Anterior cingulate cortex (tissue), 58 donors: ENCODE measurements around the gene PTPRJ.

Source experiments
- DNase-seq, 58 donors: peaks; one replicate each; lab custom pipeline; 2025; lab: John Stamatoyannopoulos, UW

The PTPRJ gene

GRCh38 chr11:48104568-48104924 is 124.2 kb downstream of the PTPRJ start:
- peak in 3 of 58 donors; percentile 35 to 43 (median 40) for DNase-seq

- DNase-seq: no peak
Measured at GRCh38 chr11:48105096-48105990, 125.0 kb downstream of the PTPRJ start.

GRCh38 chr11:48106166-48106565 is 125.8 kb downstream of the PTPRJ start:
- no peak for DNase-seq

- DNase-seq: peak in 1 of 58 donors; percentile 24
Measured at GRCh38 chr11:48107188-48107704, 126.9 kb downstream of the PTPRJ start.

GRCh38 chr11:48108231-48109045 is 128.1 kb downstream of the PTPRJ start:
- DNase-seq: no peak

GRCh38 chr11:48109046-48109666 is 128.8 kb downstream of the PTPRJ start:
- DNase-seq: peak in 1 of 58 donors; percentile 74

GRCh38 chr11:48110509-48110766 is 130.1 kb downstream of the PTPRJ start:
- no peak for DNase-seq

GRCh38 chr11:48111891-48112290 is 131.5 kb downstream of the PTPRJ start:
- no peak for DNase-seq

GRCh38 chr11:48114740-48115139 is 134.4 kb downstream of the PTPRJ start:
- DNase-seq: no peak

- no peak for DNase-seq
Measured at GRCh38 chr11:48116437-48117228, 136.3 kb downstream of the PTPRJ start.

GRCh38 chr11:48122246-48122645 is 141.9 kb downstream of the PTPRJ start:
- no peak for DNase-seq

GRCh38 chr11:48122656-48123055 is 142.3 kb downstream of the PTPRJ start:
- DNase-seq: no peak

- DNase-seq: no peak
Measured at GRCh38 chr11:48123254-48123875, 143.0 kb downstream of the PTPRJ start.

GRCh38 chr11:48123934-48124755 is 143.8 kb downstream of the PTPRJ start:
- DNase-seq: peak in 1 of 58 donors; percentile 10

- DNase-seq: peak in 1 of 58 donors; percentile 17
Measured at GRCh38 chr11:48124880-48125279, 144.5 kb downstream of the PTPRJ start.

GRCh38 chr11:48125866-48126265 is 145.5 kb downstream of the PTPRJ start:
- no peak for DNase-seq

- DNase-seq: no peak
Measured at GRCh38 chr11:48127521-48128183, 147.3 kb downstream of the PTPRJ start.

- no peak for DNase-seq
Measured at GRCh38 chr11:48129697-48130395, 149.5 kb downstream of the PTPRJ start.
